ENCODE measurements around the gene PLEKHM3.

- TF ChIP-seq CTCF (IDR thresholded peaks at IDR 0.05 in 4 of 5, conservative IDR thresholded peaks at IDR 0.05 in 1 of 5) (no peak), POLR2A (IDR thresholded peaks at IDR 0.05) (no peak)
Measured at GRCh38 chr2:207830778-207831438, 194.4 kb downstream of the PLEKHM3 start.

Data from gastrocnemius medialis (tissue), 4 donors.